ENCODE results near the gene ARHGAP26. TPM values are rescaled to one million over a fixed set of nuclear protein-coding genes. Genes with fewer than 3 reads are reported as not detected.

The ARHGAP26 gene
- total and polyA plus RNA-seq, 7 donors: 5.4 to 25.5 (median 19.1) TPM

DNA sequence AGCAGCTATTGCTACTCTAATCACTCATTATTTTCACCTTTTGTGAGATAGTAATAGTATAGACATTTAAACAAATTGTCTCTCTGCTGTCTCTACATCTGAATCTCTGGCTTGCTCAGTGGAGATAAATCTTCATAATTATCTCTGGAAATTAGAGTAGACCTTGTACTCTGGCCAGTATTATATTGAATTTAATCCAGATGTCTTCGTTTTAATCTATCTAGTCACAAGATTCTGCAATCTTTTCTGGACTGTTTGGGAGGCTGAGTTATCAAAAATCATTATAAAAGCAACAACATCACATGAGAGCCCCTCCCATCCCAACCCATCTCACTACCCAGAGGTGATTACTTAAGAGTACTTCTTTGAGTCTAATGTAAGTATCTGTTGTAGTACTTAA, 19.0 kb downstream of the ARHGAP26 start:
- Histone ChIP-seq H3K27me3 (no peaks in the 10 kb centered on the region), H3K4me1 (peaks cover 0 to 12% (median 3%) of the 10 kb centered on the region in 4 donors), H3K36me3 (no peaks in the 10 kb centered on the region), H3K9me3 (no peaks in the 10 kb centered on the region), H3K27ac (no peak overlapping the region), H3K4me3 (no peak overlapping the region)
- intact Hi-C loops (cut with DNase I): no loop called here
- DNase-seq: no peak
- WGBS, 2 donors: 34 to 77% methylated on average over 1 of the region's 1 CpG
- TF ChIP-seq CTCF (IDR thresholded peaks at IDR 0.05) (no peak), POLR2AphosphoS5 (IDR thresholded peaks at IDR 0.05) (no peak), POLR2A (IDR thresholded peaks at IDR 0.05) (no peak)

DNA sequence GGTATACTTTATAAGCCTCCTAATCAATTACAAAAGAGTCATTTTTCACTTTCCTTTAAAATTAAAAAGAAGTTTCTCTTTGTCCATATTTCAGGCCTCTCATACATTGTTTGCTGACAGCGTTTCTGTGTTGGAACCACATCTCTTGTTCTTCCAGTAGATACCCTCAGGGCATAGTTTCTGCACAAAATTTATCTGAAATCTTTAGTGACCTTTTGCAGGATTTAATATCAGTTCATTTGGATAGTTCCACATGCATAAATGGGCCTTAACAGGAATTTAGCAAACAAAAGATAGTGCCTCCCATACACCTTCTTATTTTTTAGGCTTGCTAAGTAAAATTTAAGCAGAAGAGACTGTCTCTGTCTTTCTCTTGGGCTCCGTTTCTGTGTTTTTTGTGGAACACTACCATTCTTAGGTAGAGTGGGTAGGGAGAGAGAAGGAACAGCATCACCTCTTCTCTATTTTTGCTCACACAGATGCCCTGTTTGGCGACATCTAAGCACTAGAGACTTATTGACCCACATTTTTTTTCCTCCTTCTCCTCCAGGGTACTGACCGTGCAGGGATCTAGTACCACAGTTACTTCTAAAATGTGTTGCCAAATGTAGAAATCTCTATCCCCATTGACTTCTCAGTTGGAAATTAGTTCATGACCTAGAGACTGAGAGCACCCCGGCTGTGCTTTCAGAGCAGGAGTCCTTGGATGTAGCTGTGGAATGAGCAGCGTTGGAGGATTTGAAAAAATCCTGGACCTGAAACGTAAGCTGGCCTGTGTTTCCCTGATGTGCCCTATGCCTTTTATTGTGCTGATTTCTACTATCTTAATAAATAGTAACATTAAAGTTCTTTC, 22.1 kb downstream of the ARHGAP26 start:
- H3K9me3 ChIP-seq: no peaks in the 10 kb centered on the region
- no peak for DNase-seq

DNA sequence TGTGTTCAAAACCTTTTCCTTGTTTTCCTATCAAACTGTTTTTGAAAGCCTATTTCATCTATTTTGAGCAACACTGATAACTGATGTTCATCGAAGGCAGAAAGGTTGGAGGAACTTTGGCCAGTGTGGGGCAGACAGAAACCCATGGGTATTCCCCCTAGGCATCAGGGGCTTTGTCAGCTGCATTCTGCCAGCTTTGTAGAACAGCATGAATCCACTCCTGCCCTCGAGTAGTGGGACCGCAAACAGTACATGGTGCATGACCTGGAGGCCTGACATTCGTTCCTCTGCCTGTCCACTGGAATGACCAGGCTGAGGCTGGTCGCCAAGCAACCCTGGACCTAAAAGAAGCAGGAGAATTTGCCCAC, 22.7 kb downstream of the ARHGAP26 start:
- H3K4me1 ChIP-seq: no peaks in the 10 kb centered on the region
- no peaks in the 10 kb centered on the region for H3K27me3 ChIP-seq
- H3K27ac ChIP-seq: no peak overlapping the region
- H3K9me3 ChIP-seq: no peaks in the 10 kb centered on the region
- no peak overlapping the region for H3K4me3 ChIP-seq
- no peaks in the 10 kb centered on the region for H3K36me3 ChIP-seq
- 87 to 94% methylated on average over 5 of the region's 5 CpGs for WGBS, 2 donors
- no peak for TF ChIP-seq CTCF (IDR thresholded peaks at IDR 0.05)
- no peak for TF ChIP-seq EP300 (IDR thresholded peaks at IDR 0.05)
- intact Hi-C loops (cut with DNase I): no loop called here
- no peak for DNase-seq

More for the DNA sequence above, 22.1 kb downstream of the ARHGAP26 start:
- TF ChIP-seq POLR2AphosphoS5 (IDR thresholded peaks at IDR 0.05) (no peak), POLR2A (IDR thresholded peaks at IDR 0.05) (no peak), EP300 (IDR thresholded peaks at IDR 0.05) (no peak), CTCF (IDR thresholded peaks at IDR 0.05) (no peak)
- intact Hi-C loops (cut with DNase I): no loop called here
- Histone ChIP-seq H3K27me3 (no peaks in the 10 kb centered on the region), H3K27ac (no peak overlapping the region), H3K4me1 (no peaks in the 10 kb centered on the region), H3K36me3 (no peaks in the 10 kb centered on the region), H3K4me3 (no peak overlapping the region)
- 93 to 95% methylated on average over 7 of the region's 7 CpGs for WGBS, 2 donors

DNA sequence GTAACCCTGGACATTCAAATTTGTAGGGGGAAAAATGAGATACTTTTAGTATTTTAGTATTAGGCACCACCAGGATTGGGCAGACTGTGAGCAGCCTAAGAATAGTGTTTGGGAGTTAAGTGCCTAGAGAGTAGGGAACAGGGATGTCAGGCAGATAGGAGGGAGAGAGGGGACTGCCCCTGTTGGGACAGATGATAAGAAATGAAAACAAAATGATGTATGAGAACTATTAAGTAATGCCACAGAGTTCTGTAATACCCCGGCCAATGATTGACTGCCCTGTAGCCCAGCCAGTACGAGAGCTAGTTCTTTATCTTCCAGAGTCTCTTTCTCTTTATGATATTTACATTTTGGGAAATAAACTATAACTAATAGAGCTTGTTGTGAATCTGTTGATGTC, 24.4 kb downstream of the ARHGAP26 start:
- H3K36me3 ChIP-seq: no peaks in the 10 kb centered on the region
- TF ChIP-seq POLR2A (IDR thresholded peaks at IDR 0.05): no peak
- no peak for TF ChIP-seq CTCF (IDR thresholded peaks at IDR 0.05)
- TF ChIP-seq EP300 (IDR thresholded peaks at IDR 0.05): no peak
- TF ChIP-seq POLR2AphosphoS5 (IDR thresholded peaks at IDR 0.05): no peak
- no peak overlapping the region for H3K27ac ChIP-seq
- intact Hi-C loops (cut with DNase I): no loop called here
- no peak overlapping the region for H3K4me3 ChIP-seq
- no peaks in the 10 kb centered on the region for H3K4me1 ChIP-seq
- DNase-seq: no peak
- H3K9me3 ChIP-seq: no peaks in the 10 kb centered on the region
- 36 to 71% methylated on average over 2 of the region's 2 CpGs for WGBS, 2 donors
- H3K27me3 ChIP-seq: no peaks in the 10 kb centered on the region

GRCh38 chr5:142795251-142795650, 25.1 kb downstream of the ARHGAP26 start:
- H3K27me3 ChIP-seq: no peaks in the 10 kb centered on the region
- H3K36me3 ChIP-seq: no peaks in the 10 kb centered on the region
- peak in 1 of 4 donors; percentile 7 for TF ChIP-seq POLR2AphosphoS5 (IDR thresholded peaks at IDR 0.05)
- no peak for TF ChIP-seq EP300 (IDR thresholded peaks at IDR 0.05)
- no peak for TF ChIP-seq CTCF (IDR thresholded peaks at IDR 0.05)
- 77% methylated on average over 3 of the region's 3 CpGs for WGBS, 2 donors
- H3K27ac ChIP-seq: no peak overlapping the region
- DNase-seq: no peak
- H3K4me3 ChIP-seq: no peak overlapping the region
- H3K9me3 ChIP-seq: no peaks in the 10 kb centered on the region
- intact Hi-C loops (cut with DNase I): no loop called here
- H3K4me1 ChIP-seq: no peaks in the 10 kb centered on the region

Measured in sigmoid colon (tissue), 7 donors.